Cerebellar cortex (tissue), 1 donor: Measurements from ENCODE around the gene ESD.
"Not testable (repeated sequence)": the region's sequence is repeated elsewhere in the genome, so short reads cannot be mapped to it uniquely, and the experiment has no call there.

Experiments used
- DNase-seq: peaks from one replicate; pipeline ENCODE4 v3.0.0-alpha.2; 2015; ENCODE audit warnings: low spot score

ESD gene

GRCh38 chr13:46795321-46795720 is 1.6 kb downstream of the ESD start:
- no peak for DNase-seq

- no peak for DNase-seq
These were observed 13.5 kb downstream of the ESD start for GRCh38 chr13:46783504-46783903.

DNA sequence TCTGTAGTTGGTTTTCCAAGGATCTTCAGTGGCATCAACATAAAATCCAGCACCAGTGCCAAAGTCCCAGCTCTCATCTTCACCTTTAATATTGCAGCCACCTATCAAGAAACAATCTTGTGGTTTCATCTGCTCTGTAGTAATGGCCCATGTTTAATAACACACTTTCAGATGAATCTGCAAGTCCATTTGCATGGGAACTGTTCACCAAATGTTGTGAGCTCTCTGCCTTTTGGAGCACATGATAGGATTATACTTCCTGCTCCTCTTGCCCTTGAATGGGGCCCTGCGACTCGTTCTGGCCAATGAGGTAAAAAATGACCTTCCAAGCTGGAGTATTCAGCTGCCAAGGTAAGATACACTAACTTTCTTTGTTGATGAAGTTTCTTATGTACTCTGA is 14.3 kb downstream of the ESD start:
- DNase-seq, result no peak

- DNase-seq, result no peak
These were observed 14.9 kb downstream of the ESD start for GRCh38 chr13:46782066-46782465.

- DNase-seq, result no peak
These were observed 18.1 kb downstream of the ESD start for GRCh38 chr13:46778890-46779289.

GRCh38 chr13:46778095-46778494 is 18.9 kb downstream of the ESD start:
- no peak for DNase-seq

GRCh38 chr13:46775385-46776107 is 21.4 kb downstream of the ESD start:
- no peak for DNase-seq

- DNase-seq, result no peak
These were observed 23.4 kb downstream of the ESD start for GRCh38 chr13:46773541-46773940.

DNA sequence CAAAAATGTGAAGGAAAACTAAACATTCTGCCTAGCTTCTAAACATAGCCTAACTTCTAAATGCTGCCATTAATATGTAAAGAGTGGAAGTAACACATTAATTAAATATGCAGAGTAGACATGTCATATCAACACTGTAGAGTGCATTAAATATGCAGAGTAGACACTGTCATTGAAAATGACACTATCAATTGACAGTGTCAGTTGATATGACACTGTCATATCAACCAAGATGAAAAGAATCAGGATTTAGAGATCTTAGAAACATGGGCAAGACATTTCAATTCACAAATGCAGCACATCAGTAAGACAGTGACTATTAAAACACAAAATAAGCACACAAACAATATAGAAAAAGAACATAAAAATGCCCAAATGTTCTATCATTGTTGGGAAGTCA is 25.3 kb downstream of the ESD start:
- DNase-seq, result no peak

- not testable (repeated sequence) for DNase-seq
These were observed 27.0 kb downstream of the ESD start for GRCh38 chr13:46769925-46770324.

DNA sequence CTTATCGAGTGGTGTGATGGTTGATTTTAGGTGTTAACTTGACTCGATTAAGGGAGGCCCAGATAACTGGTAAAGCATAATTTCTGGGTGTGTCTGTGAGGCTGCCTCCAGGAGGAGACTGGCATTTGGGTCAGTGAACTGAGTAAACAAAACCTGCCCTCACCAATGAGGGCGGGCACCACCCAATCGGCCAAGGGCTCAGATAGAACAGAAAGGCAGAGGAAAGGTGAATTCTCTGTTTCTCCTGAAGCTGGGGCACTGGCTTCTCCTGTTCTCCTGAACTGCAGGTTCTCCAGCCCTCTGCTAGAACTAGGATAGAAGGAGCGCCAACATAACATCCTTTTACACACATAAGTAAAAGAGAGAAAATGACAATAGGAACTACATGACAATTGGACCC is 35.1 kb downstream of the ESD start:
- no peak for DNase-seq

DNA sequence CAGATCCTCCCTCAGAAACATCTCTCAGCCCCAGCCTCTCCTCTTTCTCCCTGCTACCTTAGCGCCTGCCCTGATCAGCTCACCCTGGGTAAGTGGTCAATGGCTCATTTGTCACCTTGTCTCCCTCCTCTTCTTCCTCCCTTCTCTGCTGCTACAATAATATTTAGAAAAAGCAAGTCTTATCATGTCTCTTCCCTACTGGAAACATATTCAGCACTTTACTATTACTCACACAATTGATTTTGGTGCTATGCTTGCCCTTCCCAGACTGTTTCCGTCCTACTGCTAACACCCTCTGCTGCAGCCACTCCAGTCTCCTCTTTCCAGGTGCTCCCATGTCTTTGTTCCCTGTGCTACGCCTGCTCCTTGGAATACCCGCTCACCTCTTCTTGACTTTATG is 35.8 kb downstream of the ESD start:
- DNase-seq, result no peak

- no peak for DNase-seq
These were observed 37.1 kb downstream of the ESD start for GRCh38 chr13:46759846-46760245.

DNA sequence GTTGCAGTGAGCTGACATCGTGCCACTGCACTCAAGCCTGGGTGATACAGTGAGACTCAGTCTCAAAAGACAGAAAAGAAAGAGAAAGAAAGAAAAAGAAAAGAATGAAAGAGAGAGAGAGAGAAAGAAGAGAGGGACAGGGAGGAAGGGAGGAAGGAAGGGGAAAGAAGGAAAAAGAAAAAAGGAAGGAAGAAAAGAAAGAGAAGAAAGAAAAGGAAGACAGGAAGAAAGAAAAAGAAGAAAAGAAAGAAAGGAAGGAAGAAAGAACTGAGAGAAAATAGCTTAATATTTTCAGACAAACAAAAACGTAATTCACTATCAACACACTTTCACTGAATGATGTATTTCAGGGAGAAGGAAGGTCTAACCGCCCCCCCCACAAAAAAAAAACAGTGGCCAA is 39.3 kb downstream of the ESD start:
- DNase-seq, result no peak

DNA sequence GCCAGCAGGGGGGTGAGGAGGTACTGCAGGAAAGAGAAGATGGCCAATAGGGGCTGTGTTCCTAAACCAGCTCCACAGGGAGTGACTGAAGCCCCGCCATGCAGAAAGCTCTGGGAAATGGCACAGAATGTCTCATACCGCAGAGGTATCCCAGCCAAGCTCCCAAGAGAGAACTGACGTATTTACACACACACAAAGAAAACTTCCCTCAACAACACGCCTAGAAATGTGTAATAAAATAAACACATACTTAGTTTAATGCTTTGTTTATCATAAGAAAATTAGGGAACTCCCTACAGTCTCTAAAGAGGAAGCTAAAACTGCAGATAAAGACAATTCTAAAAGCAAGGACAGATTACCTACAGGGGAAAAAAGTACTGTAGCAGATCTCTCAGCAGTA is 40.0 kb downstream of the ESD start:
- DNase-seq, result no peak

GRCh38 chr13:46755508-46755907 is 41.5 kb downstream of the ESD start:
- DNase-seq, result not testable (repeated sequence)

- DNase-seq, result no peak
These were observed 42.1 kb downstream of the ESD start for GRCh38 chr13:46754812-46755211.

DNA sequence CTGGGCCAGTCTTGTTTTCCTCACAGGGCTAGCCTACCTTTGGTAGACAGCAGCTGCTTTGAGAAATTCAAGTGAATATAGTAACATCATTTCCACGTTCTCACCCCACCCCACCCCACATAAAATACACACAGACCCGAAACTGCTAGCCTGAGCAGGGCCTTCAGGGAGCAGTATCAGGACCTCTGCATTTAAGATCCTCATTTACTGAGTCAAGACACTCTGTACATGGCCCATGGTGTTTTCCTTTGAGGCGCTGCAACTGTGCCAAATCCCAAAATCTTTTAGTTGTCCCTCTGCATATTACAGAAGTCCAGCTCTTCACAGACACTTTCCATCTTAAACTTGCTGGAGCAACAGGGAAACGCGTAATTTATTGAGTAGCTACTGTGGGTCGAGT is 43.0 kb downstream of the ESD start:
- no peak for DNase-seq

- no peak for DNase-seq
These were observed 43.8 kb downstream of the ESD start for GRCh38 chr13:46753137-46753536.

- DNase-seq, result peak; percentile 68
These were observed 44.9 kb downstream of the ESD start for GRCh38 chr13:46751811-46752635.

DNA sequence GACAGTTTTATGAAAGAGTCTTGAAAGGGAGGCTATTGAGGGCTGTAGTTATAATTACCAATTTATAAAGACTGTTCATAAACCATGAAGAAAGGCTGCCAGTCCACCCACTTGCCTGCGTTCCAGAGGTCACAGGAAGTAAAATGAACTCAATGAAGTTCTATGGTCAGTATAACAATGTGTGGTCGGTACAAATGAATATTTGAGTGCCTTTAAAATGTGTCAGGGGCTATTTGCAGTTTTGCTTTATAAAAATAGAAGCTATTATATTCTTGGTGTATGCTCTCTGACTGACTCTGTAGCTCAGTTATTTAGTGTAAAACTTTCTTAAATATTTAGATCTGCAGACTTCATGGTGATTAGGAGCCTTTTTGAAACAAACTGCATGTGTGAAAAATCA is 47.0 kb downstream of the ESD start:
- DNase-seq, result no peak

DNA sequence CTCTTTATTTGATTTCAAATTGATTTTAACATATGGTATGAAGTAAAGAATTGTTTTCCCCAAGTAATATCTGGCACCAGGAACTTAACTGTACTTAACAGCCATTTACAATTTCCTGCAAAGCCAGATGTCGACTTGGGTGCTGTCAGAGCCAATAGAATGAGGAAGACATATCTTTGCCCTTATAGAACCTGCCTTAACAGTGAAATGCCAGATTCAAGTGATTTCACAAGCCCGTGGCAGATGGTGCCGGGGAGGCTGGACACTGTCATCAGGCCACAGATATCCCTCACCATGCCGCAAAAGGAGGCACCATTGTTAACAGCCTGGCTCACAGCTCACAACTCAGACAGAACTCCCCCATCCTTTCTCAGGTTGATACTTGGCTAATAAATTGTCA is 48.7 kb downstream of the ESD start:
- no peak for DNase-seq

DNA sequence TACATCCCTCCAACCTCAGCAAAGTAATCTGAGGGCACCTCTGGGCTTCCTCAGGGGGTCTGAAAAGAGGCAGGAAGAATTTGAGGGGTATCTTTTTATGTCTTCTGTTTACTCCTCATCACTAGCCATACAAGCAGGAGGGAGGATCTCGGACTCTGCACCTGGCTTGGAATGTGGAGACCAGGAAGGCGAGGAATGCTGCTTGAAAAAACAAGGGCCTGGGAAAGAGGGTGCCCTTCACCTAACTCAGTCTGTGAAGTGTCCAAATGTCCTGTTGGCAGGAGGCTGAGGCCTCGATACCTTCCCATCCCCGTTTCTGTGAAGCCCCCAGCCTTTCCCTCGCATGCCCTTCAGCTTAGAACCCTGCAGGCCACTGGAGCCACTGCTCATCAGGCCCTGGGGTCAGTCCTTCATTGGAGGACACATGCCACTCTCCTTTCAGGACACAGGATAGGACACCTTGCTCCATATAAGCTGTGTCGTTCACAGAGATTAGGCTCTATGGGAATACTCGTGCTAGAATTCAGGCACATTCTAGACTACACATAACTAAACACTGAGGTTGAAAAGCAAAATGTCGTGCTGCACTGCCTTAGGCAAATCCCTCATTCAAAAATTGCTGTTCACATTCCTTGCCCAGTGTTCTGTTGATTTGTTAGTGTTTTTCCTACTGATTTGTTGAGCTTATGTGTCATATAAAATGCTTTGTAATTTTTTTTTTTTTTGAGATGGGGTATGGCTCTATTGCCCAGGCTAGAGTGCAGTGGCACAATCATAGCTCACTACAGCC is 49.7 kb downstream of the ESD start:
- no peak for DNase-seq
